ENCODE data around the gene AASDHPPT. TPM values are rescaled to one million over a fixed set of nuclear protein-coding genes. Genes with fewer than 3 reads are reported as not detected.

AASDHPPT gene
- total and polyA plus RNA-seq, 12 donors = 13.8 to 97.2 (median 39.8) TPM

- Histone ChIP-seq H3K4me1 (replicated peaks in 1 of 2) (no peaks in the 10 kb centered on the region), H3K9me3 (replicated peaks in 1 of 3) (no peaks in the 10 kb centered on the region), H3K27me3 (no peaks in the 10 kb centered on the region), H3K27ac (no peak overlapping the region), H3K4me3 (no peak overlapping the region), H3K36me3 (replicated peaks in 1 of 2) (no peaks in the 10 kb centered on the region)
- WGBS, 4 donors = 90 to 95% (median 91%) methylated on average over 6 of the region's 6 CpGs
- TF ChIP-seq POLR2A (IDR thresholded peaks at IDR 0.05) (no peak), CTCF (IDR thresholded peaks at IDR 0.05) (no peak)
- DNase-seq = no peak
- intact Hi-C loops (cut with DNase I) = no loop called here
Measured at GRCh38 chr11:106105986-106106385, 28.5 kb downstream of the AASDHPPT start.

- 67 to 71% (median 70%) methylated on average over 6 of the region's 6 CpGs for WGBS, 4 donors
- TF ChIP-seq POLR2A (IDR thresholded peaks at IDR 0.05) (no peak), CTCF (IDR thresholded peaks at IDR 0.05) (no peak)
- intact Hi-C loops (cut with DNase I) = no loop called here
Measured at GRCh38 chr11:106121570-106122320, 44.3 kb downstream of the AASDHPPT start.

GRCh38 chr11:106127604-106128003 is 50.1 kb downstream of the AASDHPPT start:
- no peak for DNase-seq
- H3K27ac ChIP-seq = no peak overlapping the region
- no peaks in the 10 kb centered on the region for H3K36me3 ChIP-seq (replicated peaks in 1 of 2)
- intact Hi-C loops (cut with DNase I) = no loop called here
- no peak overlapping the region for H3K4me3 ChIP-seq
- no peaks in the 10 kb centered on the region for H3K9me3 ChIP-seq (replicated peaks in 1 of 3)
- H3K27me3 ChIP-seq = no peaks in the 10 kb centered on the region
- no peaks in the 10 kb centered on the region for H3K4me1 ChIP-seq (replicated peaks in 1 of 2)
- no peak for TF ChIP-seq CTCF (IDR thresholded peaks at IDR 0.05)
- WGBS, 4 donors = 68 to 77% (median 69%) methylated on average over 3 of the region's 3 CpGs

More at GRCh38 chr11:106121570-106122320, 44.3 kb downstream of the AASDHPPT start:
- no peak overlapping the region for H3K27ac ChIP-seq
- no peak overlapping the region for H3K4me3 ChIP-seq
- H3K9me3 ChIP-seq (replicated peaks in 1 of 3) = no peaks in the 10 kb centered on the region
- no peak for DNase-seq
- H3K36me3 ChIP-seq (replicated peaks in 1 of 2) = no peaks in the 10 kb centered on the region
- no peaks in the 10 kb centered on the region for H3K27me3 ChIP-seq
- no peaks in the 10 kb centered on the region for H3K4me1 ChIP-seq (replicated peaks in 1 of 2)

- 72 to 85% (median 77%) methylated on average over 2 of the region's 2 CpGs for WGBS, 4 donors
- intact Hi-C loops (cut with DNase I) = no loop called here
- no peak overlapping the region for H3K4me3 ChIP-seq
- no peak for DNase-seq
- peaks cover 0 to 2% of the 10 kb centered on the region in 2 donors for H3K4me1 ChIP-seq (replicated peaks in 1 of 2)
- no peaks in the 10 kb centered on the region for H3K27me3 ChIP-seq
- no peaks in the 10 kb centered on the region for H3K9me3 ChIP-seq (replicated peaks in 1 of 3)
- H3K27ac ChIP-seq = no peak overlapping the region
- TF ChIP-seq POLR2A (IDR thresholded peaks at IDR 0.05) (no peak), CTCF (IDR thresholded peaks at IDR 0.05) (no peak)
- no peaks in the 10 kb centered on the region for H3K36me3 ChIP-seq (replicated peaks in 1 of 2)
Measured at GRCh38 chr11:106128740-106129139, 51.3 kb downstream of the AASDHPPT start.

Measured in adrenal gland (tissue), 12 donors.